GM21528 (cell line): Measurements from ENCODE around the gene EFHC1.

Experiments
- ATAC-seq: cut with Tn5 transposase; IDR thresholded peaks from one replicate; pipeline ENCODE4 v1.9.1; 2021; ENCODE audit warnings: mild to moderate bottlenecking, moderate library complexity; ENCODE audit not compliant: unreplicated experiment, low FRiP score

EFHC1 gene

DNA sequence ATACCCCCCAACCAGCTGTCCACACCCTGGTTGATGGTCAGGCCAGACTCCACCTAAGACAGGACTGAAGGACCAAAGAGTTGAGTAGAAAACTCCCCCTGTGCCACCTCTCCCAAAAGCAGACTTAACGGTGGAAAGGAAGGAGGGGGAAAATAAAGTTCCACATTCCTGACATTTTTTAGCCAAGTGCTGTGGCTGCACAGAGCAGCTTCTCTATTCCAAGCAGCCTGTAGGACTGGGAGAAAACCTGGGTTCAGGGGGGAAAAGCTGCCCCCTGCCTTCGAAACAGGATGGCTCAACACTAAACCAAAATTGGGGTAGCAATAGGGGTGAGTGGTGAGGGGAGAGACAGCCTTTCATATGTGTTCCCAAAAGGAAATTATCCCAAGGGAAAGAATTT lies 153.2 kb downstream of the EFHC1 start:
- no peak for ATAC-seq
